HG02610 (cell line): ENCODE data around the gene MAST3.

Source experiments
- ATAC-seq: cut with Tn5 transposase; IDR thresholded peaks from one replicate; pipeline ENCODE4 v1.9.1; 2021; ENCODE audit warnings: mild to moderate bottlenecking, moderate library complexity; ENCODE audit not compliant: unreplicated experiment

MAST3 gene

DNA sequence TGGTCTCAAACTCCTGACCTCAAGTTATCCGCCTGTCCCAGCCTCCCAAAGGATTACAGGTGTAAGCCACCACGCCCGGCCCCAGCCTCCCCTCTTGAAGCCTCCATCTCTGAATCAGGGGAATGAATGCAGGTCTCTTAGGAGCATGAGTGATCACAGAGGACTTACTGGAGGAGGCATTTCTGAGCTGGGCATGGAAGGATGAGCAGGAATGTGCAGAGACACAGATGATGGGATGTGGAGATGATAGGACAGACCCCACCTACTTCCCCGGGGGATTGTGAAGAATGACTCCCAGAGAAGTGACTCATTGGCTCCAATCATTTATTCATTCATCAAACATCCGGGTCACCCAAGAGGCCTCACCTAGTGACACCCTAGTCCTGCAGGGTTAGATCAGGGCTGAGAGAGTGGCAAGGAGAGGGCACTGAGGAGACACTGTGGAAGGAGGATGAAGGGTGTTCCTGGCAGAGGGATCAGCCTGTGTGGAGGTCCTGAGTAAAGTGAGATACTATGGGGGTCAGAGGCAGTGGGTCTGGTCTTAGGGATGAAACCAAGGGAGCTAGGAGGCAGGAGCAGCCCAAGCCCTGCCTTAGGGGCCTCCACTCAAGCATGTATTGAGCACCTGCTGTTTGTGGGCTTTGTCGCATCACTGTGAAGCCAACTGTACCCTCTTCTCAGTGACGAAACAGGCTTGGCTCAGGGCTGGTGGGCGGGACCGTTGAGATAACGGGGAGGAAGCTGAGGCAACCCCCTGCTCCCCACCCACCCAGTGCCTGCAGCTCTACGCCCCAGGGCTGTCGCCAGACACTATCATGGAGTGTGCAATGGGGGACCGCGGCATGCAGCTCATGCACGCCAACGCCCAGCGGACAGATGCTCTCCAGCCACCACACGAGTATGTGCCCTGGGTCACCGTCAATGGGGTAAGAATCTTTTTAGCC, 79.1 kb downstream of the MAST3 start:
- ATAC-seq: no peak

GRCh38 chr19:18179957-18180356, 82.4 kb downstream of the MAST3 start:
- no peak for ATAC-seq

DNA sequence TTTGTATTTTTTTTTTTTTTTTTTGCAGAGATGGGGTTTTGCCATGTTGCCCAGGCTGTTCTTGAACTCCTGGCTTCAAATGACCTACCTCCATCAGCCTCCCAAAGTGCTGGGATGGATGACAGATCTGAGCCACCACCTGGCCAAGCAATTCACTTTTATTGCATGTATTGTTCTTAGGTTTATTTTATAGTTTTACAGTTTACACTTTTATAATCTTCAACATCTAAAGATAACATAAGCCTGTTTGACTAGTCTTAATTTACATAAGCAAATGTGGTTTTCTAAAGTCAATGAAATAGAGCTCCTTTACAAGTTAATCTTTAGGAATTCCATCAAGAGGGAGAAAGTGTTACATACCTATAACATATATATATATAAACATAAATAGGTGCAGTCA, 86.0 kb downstream of the MAST3 start:
- no peak for ATAC-seq

DNA sequence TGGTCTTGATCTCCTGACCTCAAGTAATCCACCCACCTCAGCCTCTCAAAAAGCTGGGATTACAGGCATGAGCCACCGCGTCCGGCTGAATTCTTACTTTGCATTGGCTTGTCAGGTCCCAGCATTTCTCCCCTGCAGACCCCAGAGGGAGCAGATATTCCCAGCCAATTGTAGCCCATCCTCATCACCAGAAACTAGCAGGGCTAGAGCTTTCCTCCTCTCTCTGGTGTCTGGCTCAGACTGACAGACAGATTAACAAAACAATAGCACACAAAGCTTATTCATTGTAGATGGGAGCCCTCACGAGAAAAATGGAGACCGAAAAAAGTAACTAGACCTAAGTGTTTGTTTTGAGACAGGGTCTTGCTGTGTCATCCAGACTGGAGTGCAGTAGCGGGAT, 88.0 kb downstream of the MAST3 start:
- ATAC-seq: no peak

DNA sequence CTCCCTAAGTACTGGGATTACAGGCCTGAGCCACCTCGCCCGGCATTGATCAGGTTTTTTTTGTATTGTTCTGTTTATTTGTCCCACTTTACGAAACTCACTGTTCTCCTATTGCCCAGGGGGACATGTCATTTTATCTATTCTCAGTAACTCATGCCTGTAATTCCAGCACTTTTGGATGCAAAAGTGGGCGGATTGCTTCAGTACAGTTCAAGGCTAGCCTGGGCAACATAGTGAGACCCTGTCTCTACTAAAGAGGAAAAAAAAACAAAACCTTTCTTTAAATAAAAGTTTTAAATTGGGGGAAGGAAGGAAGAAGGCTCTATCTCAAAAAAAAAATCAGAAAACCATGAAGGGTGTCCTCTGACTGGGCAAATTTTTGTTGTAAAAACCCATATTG, 92.7 kb downstream of the MAST3 start:
- no peak for ATAC-seq

- no peak for ATAC-seq
Measured at GRCh38 chr19:18191640-18192062, 94.1 kb downstream of the MAST3 start.

GRCh38 chr19:18192673-18193387, 95.3 kb downstream of the MAST3 start, which contains the start of gene MPV17L2:
MPV17L2 (plus strand) TSS chr19:18193218; CDS start chr19:18193282, 64 bp downstream.
- ATAC-seq: peak; percentile 85

DNA sequence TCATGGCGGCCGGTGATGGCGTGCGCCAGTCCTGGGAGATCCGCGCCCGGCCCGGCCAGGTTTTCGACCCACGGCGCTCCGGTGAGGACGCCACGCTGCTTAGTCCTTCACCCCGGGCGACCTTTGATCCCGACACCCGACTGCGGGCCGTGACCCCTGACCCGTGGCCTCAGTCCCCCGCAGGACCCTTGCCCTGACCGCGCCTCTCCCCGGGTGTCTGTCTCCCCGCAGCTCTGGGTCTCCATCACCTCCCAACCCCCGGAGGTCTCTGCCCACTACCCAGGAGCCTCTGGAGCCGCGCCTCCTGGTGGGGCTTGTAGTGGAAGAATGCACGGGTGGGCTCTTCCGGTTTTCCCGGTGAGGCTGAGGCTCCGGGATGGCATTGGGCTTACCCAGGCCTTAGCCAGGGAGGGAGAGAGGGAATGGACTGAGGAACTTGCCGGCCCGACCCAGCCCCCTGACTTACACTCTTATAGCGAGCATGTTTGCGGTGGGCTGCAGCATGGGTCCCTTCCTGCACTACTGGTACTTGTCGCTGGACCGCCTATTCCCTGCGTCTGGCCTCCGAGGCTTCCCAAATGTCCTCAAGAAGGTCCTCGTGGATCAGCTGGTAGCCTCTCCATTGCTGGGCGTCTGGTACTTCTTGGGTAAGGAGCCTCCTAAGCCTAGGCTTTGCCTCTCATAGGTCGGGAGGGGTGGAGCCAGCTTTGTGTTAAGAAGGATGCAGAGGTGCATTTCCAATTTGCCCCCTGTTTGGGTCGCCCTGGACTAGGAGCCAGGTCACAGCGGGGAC, 96.0 kb downstream of the MAST3 start:
- no peak for ATAC-seq

DNA sequence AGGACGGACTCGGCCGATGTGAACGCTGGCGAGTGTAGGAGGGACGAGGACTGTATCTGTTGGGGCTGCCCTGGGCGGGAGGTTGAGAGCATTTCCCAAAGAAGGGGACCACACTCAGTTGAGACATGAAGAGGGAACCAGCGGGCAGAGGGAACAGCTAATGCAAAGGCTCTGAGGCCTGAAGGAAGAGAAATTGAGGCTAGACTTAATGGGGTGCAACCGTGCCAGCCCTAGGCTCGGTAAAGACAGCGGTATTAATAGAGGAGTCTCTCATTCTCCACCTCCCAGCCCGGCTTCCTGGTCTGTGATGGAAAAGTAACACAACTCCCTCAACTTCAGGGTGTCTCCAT, 96.6 kb downstream of the MAST3 start:
- ATAC-seq: no peak

DNA sequence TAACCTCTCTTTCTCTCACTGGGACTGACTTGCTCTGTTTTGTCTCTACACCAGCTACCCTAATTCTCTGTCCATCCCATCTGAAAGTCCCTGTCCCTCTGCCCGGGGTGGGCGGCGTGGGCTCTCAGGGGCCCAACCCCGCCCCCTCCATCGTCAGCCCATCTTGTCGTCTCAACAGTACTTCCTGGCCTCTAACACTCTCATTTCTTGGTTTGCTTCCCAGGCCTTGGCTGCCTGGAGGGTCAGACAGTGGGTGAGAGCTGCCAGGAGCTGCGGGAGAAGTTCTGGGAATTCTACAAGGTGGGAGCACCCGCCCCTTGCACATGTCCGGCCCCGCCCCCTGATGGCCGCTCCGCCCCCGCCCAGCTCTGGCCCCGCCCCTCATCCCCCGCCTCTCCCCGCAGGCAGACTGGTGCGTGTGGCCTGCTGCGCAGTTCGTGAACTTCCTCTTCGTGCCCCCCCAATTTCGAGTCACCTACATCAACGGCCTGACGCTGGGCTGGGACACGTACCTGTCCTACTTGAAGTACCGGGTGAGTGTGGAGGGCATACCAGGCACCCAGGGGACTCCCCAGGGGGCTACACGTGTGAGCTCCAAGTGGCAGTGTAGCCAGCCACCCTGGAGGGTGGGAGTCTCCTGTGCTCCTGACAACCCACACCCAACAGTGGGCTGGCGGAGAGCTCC, 97.1 kb downstream of the MAST3 start:
- ATAC-seq: no peak

DNA sequence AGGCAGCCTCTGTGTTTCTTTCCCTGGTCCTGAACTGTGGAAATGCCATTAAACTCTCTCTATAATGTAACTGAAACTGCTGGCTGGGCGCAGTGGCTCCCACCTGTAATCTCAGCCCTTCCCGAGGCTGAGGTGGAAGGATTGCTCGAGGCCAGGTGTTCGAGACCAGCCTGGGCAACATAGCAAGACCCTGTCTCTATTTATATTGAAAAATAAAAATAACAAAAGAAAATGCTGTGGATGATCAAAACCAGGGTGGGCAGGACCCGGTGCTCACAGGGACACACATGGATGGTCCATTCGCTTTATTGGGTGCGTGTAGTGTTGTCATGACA, 98.9 kb downstream of the MAST3 start:
- ATAC-seq: no peak

DNA sequence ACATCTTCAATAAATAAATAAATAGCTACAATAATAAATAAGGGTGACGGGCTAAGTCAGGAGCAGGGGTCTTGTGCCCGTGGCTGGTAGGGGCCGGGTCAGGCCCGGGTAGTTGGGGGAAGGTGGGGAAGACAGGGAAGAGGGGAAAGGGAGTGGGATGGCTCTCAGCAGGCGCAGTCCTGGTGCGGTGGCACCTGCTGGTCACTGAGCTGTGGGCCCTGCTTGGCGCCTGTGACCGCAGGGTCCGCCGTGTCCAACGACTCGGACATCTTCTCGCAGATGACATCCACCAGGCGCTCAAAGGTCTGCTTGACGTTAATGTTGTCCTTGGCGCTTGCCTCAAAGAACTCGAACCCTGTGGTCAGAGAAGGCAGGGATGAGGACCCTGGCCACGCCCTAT, 99.7 kb downstream of the MAST3 start:
- no peak for ATAC-seq

DNA sequence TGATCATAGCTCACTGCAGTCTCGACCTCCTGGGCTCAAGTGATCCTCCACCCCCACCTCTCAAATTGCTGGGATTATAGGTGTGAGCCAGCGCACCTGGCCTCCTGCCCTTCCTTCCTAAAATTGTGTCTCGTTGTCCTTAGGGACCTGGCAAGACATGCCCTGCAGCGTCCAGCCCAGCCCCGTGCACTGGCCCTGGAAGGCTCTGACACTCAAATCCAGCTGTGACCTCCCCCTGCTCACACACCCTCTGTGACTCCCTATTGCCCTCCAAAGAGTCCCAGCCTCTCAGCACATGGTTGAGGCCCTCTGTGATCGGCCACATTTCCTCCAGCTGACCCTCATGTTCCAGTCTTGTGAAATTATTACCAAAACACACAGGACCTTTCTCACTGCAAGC, 100.4 kb downstream of the MAST3 start:
- no peak for ATAC-seq

DNA sequence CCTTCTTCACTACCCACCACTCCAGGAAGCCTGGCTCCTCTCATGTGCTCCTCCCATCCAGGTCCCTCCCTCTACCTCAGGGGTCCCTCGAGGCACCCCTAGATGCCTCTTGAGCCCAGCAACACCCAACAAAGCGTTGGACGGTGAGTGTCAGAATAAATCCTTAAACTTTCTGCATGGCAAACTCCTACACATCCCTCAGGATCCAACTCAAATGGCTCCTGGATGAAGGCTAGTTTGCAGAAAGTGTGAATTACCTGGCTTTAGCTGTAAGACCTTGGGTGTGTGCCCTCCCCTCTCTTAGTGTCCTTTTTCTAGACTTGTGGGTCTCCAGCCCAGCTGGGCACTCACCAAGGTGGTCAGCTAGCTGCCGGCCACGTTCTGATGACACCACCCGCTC, 100.8 kb downstream of the MAST3 start:
- ATAC-seq: no peak
